SKM-1 treated with dmso at 0.1 percent for 144 hours (cell line): ENCODE measurements around the gene USPL1.
"Not testable (repeated sequence)": the region's sequence is repeated elsewhere in the genome, so short reads cannot be mapped to it uniquely, and the experiment has no call there.

ENCODE experiments used
- DNase-seq: peaks from one replicate; lab custom pipeline; 2025; ENCODE audit not compliant: unreplicated experiment; lab: John Stamatoyannopoulos, UW

The USPL1 gene

DNA sequence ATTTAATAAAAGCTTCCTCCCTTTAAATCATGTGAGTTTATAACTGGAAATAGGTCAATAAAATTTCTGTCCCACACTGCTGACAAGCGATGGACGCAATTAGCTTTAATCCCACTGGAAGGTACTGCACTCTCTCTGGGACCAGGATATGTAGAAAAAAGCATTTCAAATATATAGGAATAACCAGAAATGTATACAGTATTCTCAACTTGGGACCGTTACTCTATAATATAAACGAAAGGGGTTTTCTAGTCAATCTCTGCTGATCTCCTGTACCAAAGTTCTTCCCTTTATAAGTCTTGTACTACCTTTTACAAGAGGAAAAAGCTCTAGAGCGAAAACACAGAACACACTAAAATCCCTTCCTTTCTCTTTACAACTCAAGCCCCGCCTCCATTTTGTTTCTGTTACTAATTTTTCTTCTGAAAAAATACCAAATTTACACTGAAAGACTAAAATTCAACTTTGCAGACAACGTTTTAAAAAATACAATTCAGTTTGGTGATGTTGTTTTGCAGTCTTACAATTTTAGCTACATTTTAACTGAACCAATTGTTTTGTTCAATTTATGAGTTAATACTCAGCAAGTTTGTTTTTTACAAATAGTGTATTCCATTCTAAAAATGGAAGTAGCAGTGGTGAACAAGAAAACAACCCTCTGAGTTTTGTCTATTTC lies 1.7 kb upstream of the USPL1 start:
- DNase-seq, result no peak

GRCh38 chr13:30616927-30617314 lies 799 bp upstream of the USPL1 start:
- peak; percentile 67 for DNase-seq

DNA sequence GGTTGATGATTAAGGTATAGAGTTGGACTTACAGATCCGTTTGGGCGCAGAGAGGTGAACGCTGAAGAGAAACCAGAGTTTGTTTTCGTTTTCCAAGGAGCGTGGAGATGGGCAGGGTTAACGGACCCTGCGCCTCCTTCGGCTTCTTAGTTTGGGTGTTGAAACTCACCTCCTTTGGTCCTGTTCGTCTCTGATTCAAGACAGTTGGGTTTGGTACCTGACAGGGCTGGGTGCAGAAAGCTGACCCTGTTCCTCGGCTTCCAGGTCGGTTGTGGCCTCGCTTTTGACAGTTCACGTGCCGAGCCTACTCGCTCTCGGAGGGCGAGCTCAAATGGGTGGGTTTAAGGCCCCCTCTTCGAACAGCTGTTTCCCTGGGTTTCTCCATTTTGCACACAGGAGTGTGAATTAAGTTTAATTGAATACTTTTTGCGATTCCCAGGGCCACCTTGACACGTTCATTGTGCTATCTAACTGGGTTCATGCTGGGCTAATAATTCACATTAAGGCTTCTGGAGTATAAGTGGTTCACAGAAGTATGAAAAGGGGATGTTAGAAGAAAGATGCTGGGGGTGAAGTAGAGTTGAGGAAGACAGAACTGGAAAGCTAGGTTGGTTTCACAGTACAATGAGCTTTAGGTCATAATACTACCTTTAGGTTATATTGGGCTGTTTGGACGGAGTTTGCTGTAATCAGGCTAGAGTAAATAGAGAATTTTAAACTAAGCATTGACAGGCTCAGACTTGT lies 638 bp downstream of the USPL1 start:
- peak; percentile 28 for DNase-seq

GRCh38 chr13:30618930-30619279 lies 1.2 kb downstream of the USPL1 start:
- no peak for DNase-seq

GRCh38 chr13:30619731-30620130 lies 2.0 kb downstream of the USPL1 start:
- no peak for DNase-seq

GRCh38 chr13:30620941-30621340 lies 3.2 kb downstream of the USPL1 start:
- no peak for DNase-seq

- DNase-seq, result no peak
Measured at GRCh38 chr13:30622551-30622950, 4.8 kb downstream of the USPL1 start.

DNA sequence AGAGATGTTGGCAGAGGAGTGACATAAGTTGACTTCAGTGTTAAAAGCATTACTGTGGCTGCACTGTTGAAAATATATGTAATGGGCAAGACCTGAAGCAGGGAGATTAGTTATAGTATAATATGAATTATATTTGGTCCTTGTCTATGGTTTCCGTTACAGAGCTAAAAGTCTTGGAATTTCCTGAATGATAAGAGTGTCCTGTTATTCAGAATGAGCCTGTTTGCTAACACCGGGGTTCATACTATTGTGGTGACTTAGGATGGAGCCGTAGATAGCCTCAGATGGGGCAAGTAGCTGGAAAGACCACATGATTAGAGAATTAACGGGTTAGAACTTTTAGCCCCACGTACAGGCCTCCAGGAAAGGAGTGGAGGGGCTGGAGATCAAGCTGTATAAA lies 5.7 kb downstream of the USPL1 start:
- no peak for DNase-seq

GRCh38 chr13:30624630-30625029 lies 6.9 kb downstream of the USPL1 start:
- no peak for DNase-seq

DNA sequence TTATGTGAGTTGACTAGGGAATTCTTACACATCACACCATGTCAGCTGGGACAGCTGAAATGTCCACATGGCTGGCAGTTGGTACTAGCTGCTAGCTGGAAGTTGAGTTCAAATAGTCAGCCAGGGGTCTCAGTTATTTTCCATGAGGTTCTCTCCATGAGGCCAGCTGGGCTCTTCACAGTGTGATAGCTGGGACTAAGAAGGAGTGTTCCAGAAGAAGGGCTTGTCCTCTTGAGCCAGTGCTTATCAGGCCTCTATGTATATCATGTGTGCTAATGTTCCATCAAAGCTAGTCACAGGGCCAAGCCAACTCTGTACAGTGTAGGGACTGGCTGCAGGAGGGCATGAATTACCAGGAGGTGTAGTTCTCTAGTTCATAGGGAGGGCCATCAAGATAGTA lies 11.8 kb downstream of the USPL1 start:
- no peak for DNase-seq

GRCh38 chr13:30633861-30634260 lies 16.1 kb downstream of the USPL1 start:
- no peak for DNase-seq

DNA sequence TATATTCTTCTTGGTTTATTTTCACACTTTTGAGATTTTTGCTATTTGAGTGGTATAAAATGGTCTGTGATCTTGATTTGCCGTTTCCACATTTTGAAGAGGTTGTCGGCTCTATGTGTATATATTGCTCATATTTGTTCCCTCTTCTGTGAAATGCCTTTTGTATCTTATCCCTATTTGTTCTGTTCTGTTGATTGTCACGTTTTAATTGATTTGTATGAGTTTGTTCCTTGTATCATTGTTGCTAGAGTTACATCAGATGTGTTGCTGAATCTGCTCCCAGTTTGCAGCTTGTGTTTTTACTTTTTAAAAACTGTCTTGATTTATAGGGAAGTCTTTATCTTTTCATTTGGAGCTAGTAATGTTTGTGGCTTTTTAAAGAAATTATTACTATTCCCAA lies 17.1 kb downstream of the USPL1 start:
- DNase-seq, result no peak

DNA sequence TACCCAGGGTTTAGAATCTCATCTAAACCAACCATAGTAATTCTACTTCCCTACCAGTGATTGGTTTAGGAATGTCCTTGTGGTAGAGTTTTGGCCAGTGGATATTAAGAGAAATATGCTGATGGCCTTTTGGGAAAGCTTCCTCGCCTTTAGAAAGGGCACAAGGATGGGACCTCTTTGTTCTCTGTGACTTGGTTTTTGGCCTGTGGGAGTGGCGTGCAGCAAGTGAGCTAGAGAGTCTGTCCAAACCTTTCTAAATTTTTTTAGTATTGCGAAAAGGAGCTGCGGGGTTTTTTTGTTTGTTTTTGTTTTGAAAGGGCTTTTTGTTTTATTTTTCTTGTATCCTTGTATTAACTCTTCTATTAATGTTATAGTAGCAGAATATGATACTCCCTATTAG lies 20.6 kb downstream of the USPL1 start:
- DNase-seq, result no peak

GRCh38 chr13:30639671-30640070 lies 22.0 kb downstream of the USPL1 start:
- DNase-seq, result no peak

DNA sequence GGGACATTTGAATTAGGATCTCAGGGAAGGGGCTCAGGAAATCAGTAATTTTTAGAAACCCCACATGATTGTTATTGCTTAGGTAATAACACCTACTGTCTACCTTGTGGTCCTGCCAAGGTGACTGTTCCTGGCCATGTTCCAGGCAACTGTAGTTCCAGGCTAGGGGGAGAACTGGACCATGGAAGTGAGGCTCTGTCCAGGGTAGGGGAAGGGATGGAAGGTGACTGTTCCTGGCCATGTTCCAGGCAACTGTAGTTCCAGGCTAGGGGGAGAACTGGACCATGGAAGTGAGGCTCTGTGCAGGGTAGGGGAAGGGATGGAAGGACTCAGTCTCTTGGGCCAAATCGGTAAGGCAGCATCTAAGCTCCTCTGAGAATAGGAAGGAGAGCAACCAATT lies 23.5 kb downstream of the USPL1 start:
- DNase-seq, result not testable (repeated sequence)

GRCh38 chr13:30645629-30646028 lies 27.9 kb downstream of the USPL1 start:
- no peak for DNase-seq

DNA sequence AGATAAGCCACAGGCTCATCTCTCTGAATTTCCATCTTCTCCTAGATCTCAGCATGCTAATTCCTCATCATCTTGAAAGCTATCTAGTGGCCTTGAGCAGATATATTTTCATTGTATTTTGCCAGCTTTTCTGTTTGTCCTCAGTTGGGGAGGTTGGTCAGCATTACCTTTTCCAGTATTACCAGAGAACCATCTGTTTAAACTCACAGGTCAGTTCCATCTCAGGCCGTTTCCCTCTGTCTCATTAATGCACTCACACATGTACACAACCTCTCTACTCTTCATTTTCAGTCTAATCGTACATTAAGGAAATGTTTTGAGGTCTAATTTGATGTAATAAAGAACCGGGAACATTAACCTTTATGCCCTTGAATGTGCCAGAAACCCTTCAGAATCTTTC lies 29.7 kb downstream of the USPL1 start:
- no peak for DNase-seq

DNA sequence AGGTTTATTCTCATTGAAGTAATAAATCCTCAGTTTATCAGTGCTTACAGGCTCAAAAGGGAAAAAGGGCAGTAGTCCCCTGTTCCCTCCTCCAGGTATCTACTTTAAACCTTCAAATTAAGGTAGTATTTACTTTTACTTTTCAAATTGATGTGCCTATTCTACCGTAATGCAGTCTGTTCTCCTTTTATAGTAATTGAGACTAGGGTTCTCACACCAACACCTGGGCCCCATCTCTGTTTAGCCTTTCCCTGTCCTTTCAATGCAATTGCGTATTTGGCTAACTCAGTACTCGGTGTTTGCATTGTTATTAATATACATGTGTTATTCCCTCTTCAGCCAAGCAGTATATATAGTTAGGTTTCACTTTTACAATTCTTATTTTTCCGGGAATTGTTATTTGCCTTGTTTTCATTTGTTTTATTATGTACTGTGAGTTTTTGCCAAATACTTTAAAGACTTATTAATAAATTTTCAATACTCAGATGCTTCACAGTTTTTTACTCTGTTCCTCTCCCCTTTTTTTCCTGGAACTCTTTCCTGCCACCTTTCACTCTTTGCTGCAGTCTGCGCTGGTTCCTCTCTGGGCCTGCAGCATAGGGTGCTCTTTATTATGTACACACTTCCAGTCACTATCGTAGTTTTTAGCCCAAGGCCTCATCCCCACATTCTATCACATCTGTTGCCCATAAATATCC lies 30.3 kb downstream of the USPL1 start:
- DNase-seq, result no peak

GRCh38 chr13:30648522-30649012 lies 30.8 kb downstream of the USPL1 start:
- DNase-seq, result no peak

- not testable (repeated sequence) for DNase-seq
Measured at GRCh38 chr13:30651648-30652047, 33.9 kb downstream of the USPL1 start.

- no peak for DNase-seq
Measured at GRCh38 chr13:30652746-30653386, 35.1 kb downstream of the USPL1 start.

DNA sequence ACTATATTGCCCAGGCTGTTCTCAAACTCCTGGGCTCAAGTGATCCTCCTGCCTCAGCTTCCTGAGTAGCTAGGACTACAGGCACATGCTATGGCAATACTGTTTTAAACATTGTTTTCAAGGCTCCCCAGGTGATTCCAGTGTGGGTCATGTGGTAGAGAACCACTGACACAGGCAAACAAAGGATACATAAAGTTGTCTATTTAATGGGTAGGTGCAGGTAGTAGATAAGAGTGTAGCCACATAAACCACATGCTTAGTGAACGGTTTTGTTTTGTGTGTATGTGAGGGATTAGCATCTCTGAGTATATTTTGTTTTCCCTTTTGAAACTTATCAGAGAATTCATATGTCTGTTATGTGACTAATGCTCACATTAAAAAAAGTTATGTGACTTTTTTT lies 36.7 kb downstream of the USPL1 start:
- DNase-seq, result no peak
